ENCODE data around the gene NCEH1.

DNA sequence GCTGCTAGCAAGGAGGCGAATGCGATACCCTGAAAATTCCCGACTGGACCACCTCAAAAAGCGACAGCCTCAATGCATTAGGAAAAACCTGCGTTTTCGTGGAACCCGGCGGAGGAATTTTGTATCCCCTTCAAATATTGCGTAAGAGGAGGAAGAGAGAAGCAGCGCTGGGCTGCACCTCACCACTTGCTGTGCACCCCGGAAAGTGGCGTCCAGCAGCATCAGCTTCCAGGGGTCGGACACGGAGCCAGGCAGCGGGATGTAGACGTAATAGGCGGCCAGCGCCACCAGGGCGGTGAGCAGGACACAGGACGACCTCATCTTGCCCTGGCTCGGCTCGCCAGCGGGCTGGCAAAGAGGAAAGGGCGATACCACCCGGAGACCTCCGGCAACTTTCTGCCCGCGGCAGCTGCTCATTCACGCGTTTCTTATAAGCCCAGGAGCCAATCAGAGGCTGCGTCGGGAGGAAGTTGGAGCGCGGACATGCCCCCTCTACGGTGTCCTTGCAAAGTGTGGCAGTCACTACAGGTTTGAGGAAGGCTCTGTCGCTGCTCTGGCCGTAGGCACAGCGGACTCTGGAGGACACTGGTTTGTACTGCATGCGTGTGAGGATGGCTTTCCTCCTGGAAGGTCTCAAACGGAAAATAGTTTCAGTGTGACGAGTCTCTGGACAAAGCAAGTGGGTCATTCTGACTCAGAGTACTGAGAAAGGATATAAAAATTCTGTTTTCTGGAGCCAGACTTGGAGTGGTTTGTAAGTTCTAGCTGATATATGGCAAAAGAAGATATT, at the start of gene NCEH1:
- TF ChIP-seq CTCF (conservative IDR thresholded peaks at IDR 0.05; ENCODE audit: low read length) (peak; percentile 77), EZH2phosphoT487 (IDR thresholded peaks at IDR 0.05; ENCODE audit: borderline replicate concordance) (no peak)
